GM10266 (cell line): Measurements from ENCODE around the gene LRRFIP2.

Source experiments
- DNase-seq: peaks from one replicate; pipeline ENCODE4 v3.0.0; 2012; ENCODE audit errors: extremely low spot score
- CTCF ChIP-seq: IDR thresholded peaks from 2 replicates; pipeline ENCODE4 v1.5.1; 2012; ENCODE audit warnings: mild to moderate bottlenecking, low read depth; ENCODE audit not compliant: control insufficient read depth, insufficient read depth; ENCODE audit errors: missing control alignments

The LRRFIP2 gene

GRCh38 chr3:37028329-37028728 is 146.1 kb downstream of the LRRFIP2 start:
- no peak for DNase-seq
- TF ChIP-seq CTCF, result no peak

- TF ChIP-seq CTCF, result no peak
- DNase-seq, result no peak
These were observed 147.5 kb downstream of the LRRFIP2 start for GRCh38 chr3:37026851-37027250.

- no peak for TF ChIP-seq CTCF
- no peak for DNase-seq
These were observed 148.6 kb downstream of the LRRFIP2 start for GRCh38 chr3:37025561-37026335.

- DNase-seq, result no peak
- no peak for TF ChIP-seq CTCF
These were observed 149.5 kb downstream of the LRRFIP2 start for GRCh38 chr3:37024820-37025405.

GRCh38 chr3:37024092-37024491 is 150.3 kb downstream of the LRRFIP2 start:
- peak; percentile 45 for TF ChIP-seq CTCF
- peak; percentile 13 for DNase-seq

GRCh38 chr3:37017683-37018082 is 156.7 kb downstream of the LRRFIP2 start:
- TF ChIP-seq CTCF, result no peak
- no peak for DNase-seq

GRCh38 chr3:37016903-37017302 is 157.5 kb downstream of the LRRFIP2 start:
- no peak for DNase-seq
- TF ChIP-seq CTCF, result no peak
